Right renal pelvis (tissue), 4 donors: ENCODE results near the gene NIPA2. TPM values are rescaled to one million over a fixed set of nuclear protein-coding genes. Genes with fewer than 3 reads are reported as not detected.

ENCODE experiments used
- DNase-seq, 4 donors: peaks; one replicate each; pipeline ENCODE4 v3.0.0-alpha.2; 2013; ENCODE audit warnings: low read depth in 4 of 4, low spot score in 3 of 4, missing footprints in 1 of 4
- polyA plus RNA-seq, 4 donors: library from polyadenylated mRNA; unstranded; fragments of 120-200 nt; gene quantifications; one replicate each; pipeline ENCODE4 v1.2.1, GENCODE V29; 2013; ENCODE audit not compliant: insufficient read length in 4 of 4

Gene NIPA2
- polyA plus RNA-seq, 4 donors: 60.2 to 70.1 (median 64.8) TPM

- no peak for DNase-seq
Observed at GRCh38 chr15:22895465-22896190, 57.2 kb downstream of the NIPA2 start.

- no peak for DNase-seq
Observed at GRCh38 chr15:22902046-22902445, 63.6 kb downstream of the NIPA2 start.

GRCh38 chr15:22902578-22902977, 64.1 kb downstream of the NIPA2 start:
- no peak for DNase-seq

GRCh38 chr15:22902981-22903380, 64.5 kb downstream of the NIPA2 start:
- no peak for DNase-seq

GRCh38 chr15:22903427-22903826, 65.0 kb downstream of the NIPA2 start:
- no peak for DNase-seq

- DNase-seq: no peak
Observed at GRCh38 chr15:22903961-22904534, 65.6 kb downstream of the NIPA2 start.

GRCh38 chr15:22904736-22905135, 66.3 kb downstream of the NIPA2 start:
- DNase-seq: no peak

GRCh38 chr15:22907161-22907950, 68.9 kb downstream of the NIPA2 start:
- DNase-seq: no peak

- no peak for DNase-seq
Observed at GRCh38 chr15:22908830-22909229, 70.4 kb downstream of the NIPA2 start.

GRCh38 chr15:22911306-22911705, 72.8 kb downstream of the NIPA2 start:
- no peak for DNase-seq

GRCh38 chr15:22912256-22912655, 73.8 kb downstream of the NIPA2 start:
- no peak for DNase-seq

- no peak for DNase-seq
Observed at GRCh38 chr15:22913646-22914380, 75.3 kb downstream of the NIPA2 start.

- DNase-seq: no peak
Observed at GRCh38 chr15:22915866-22916515, 77.5 kb downstream of the NIPA2 start.

- no peak for DNase-seq
Observed at GRCh38 chr15:22916606-22917350, 78.3 kb downstream of the NIPA2 start.

- no peak for DNase-seq
Observed at GRCh38 chr15:22917556-22917955, 79.1 kb downstream of the NIPA2 start.

Other genes starting within 250 kb of the NIPA2 start
- 10 to 100 TPM; 10.9 to 13.4 (median 12.8) TPM for gene NIPA1, start 52.0 kb upstream of the NIPA2 start, polyA plus RNA-seq
- 10 to 100 TPM; 92.0 to 96.9 (median 92.8) TPM for gene CYFIP1, start 141.7 kb downstream of the NIPA2 start, polyA plus RNA-seq
- 10 to 100 TPM; 18.3 to 28.5 (median 25.5) TPM for gene TUBGCP5, start 200.9 kb downstream of the NIPA2 start, polyA plus RNA-seq